GM12878 (cell line): ENCODE data around the gene CD7.

Experiments used
- CTCF ChIP-seq, 3 experiments: IDR thresholded peaks in 2 of 3; conservative IDR thresholded peaks in 1 of 3; 2 replicates each; pipeline ENCODE4 v1.5.1; 2011; ENCODE audit warnings: low read depth in 3 of 3, low read length in 3 of 3, mild to moderate bottlenecking in 3 of 3, control low read depth in 2 of 3, moderate library complexity in 2 of 3, inconsistent platforms in 1 of 3, mixed read lengths in 1 of 3; ENCODE audit not compliant: control insufficient read depth in 2 of 3, insufficient read depth in 1 of 3; ENCODE audit errors: extremely low read depth in 1 of 3
- FOXK2 ChIP-seq: fragments of 450-650 bp; IDR thresholded peaks from 2 replicates; pipeline ENCODE4 v1.6.1; 2017; ENCODE audit warnings: mild to moderate bottlenecking, moderate library complexity
- HDAC6 ChIP-seq: fragments of 200-600 bp; sonication (generic); IDR thresholded peaks from one replicate; pipeline ENCODE4 v1.8.0; 2017; ENCODE audit warnings: antibody characterized with exemption; ENCODE audit not compliant: unreplicated experiment
- IRF3 ChIP-seq: fragments of 450-650 bp; IDR thresholded peaks from 2 replicates; pipeline ENCODE4 v1.6.1; 2014; ENCODE audit warnings: mild to moderate bottlenecking
- KAT2A ChIP-seq: conservative IDR thresholded peaks from 2 replicates; pipeline ENCODE4 v1.6.1; 2011; ENCODE audit warnings: low read depth, low read length; ENCODE audit not compliant: control insufficient read depth
- POLR2A ChIP-seq: IDR thresholded peaks from 2 replicates; pipeline ENCODE4 v1.6.1; 2011; ENCODE audit warnings: low read depth, mild to moderate bottlenecking, low read length
- POLR2AphosphoS5 ChIP-seq: IDR thresholded peaks from 2 replicates; pipeline ENCODE4 v1.6.1; 2011; ENCODE audit warnings: mild to moderate bottlenecking, low read length, inconsistent platforms
- SMC3 ChIP-seq: IDR thresholded peaks from 2 replicates; pipeline ENCODE4 v1.6.1; 2011; ENCODE audit warnings: low read length, improper control_type of control experiment, borderline replicate concordance
- SUZ12 ChIP-seq: fragments of 200-600 bp; sonication (generic); IDR thresholded peaks from one replicate; pipeline ENCODE4 v1.6.1; 2018; ENCODE audit warnings: antibody characterized with exemption, mild to moderate bottlenecking; ENCODE audit not compliant: unreplicated experiment
- ZNF217 ChIP-seq: fragments of 450-650 bp; IDR thresholded peaks from 2 replicates; pipeline ENCODE4 v1.6.1; 2017; ENCODE audit warnings: antibody characterized with exemption, mild to moderate bottlenecking
- ZNF274 ChIP-seq: IDR thresholded peaks from one replicate; pipeline ENCODE4 v1.8.0; 2011; ENCODE audit not compliant: insufficient read length, insufficient read depth
- TF ChIP-seq, protein P1 (sequence below): IDR thresholded peaks from 2 replicates; pipeline ENCODE4 v1.6.1; 2012; ENCODE audit warnings: mild to moderate bottlenecking, low read depth, low read length

DNA sequence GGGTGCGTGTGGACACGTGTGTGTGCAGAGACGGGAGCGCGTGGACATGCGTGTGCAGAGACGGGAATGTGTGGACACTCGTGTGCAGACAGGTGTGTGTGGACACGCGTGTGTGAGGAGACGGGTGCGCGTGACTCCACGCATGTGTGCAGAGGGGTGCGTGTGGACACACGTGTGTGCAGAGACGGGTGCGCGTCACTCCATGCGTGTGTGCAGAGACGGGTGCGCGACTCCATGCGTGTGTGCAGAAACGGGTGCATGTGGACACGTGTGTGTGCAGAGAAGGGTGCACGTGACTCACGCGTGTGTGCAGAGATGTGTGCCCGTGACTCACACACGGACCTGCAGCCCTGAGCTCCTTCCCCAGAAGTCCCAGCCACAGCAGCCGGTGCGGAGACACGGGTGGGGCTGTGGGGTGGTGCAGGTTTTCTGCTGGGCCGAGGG is 2.2 kb upstream of the CD7 start:
- TF ChIP-seq FOXK2: no peak
- TF ChIP-seq CTCF (IDR thresholded peaks at IDR 0.05 in 2 of 3, conservative IDR thresholded peaks at IDR 0.05 in 1 of 3; ENCODE audit: control insufficient read depth in 2 of 3, extremely low read depth in 1 of 3, insufficient read depth in 1 of 3, low read depth in 3 of 3, low read length in 3 of 3): no peak
- TF ChIP-seq, protein P1, sequence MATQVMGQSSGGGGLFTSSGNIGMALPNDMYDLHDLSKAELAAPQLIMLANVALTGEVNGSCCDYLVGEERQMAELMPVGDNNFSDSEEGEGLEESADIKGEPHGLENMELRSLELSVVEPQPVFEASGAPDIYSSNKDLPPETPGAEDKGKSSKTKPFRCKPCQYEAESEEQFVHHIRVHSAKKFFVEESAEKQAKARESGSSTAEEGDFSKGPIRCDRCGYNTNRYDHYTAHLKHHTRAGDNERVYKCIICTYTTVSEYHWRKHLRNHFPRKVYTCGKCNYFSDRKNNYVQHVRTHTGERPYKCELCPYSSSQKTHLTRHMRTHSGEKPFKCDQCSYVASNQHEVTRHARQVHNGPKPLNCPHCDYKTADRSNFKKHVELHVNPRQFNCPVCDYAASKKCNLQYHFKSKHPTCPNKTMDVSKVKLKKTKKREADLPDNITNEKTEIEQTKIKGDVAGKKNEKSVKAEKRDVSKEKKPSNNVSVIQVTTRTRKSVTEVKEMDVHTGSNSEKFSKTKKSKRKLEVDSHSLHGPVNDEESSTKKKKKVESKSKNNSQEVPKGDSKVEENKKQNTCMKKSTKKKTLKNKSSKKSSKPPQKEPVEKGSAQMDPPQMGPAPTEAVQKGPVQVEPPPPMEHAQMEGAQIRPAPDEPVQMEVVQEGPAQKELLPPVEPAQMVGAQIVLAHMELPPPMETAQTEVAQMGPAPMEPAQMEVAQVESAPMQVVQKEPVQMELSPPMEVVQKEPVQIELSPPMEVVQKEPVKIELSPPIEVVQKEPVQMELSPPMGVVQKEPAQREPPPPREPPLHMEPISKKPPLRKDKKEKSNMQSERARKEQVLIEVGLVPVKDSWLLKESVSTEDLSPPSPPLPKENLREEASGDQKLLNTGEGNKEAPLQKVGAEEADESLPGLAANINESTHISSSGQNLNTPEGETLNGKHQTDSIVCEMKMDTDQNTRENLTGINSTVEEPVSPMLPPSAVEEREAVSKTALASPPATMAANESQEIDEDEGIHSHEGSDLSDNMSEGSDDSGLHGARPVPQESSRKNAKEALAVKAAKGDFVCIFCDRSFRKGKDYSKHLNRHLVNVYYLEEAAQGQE: no peak
- no peak for TF ChIP-seq HDAC6
- no peak for TF ChIP-seq ZNF274
- no peak for TF ChIP-seq POLR2AphosphoS5
- no peak for TF ChIP-seq SMC3
- no peak for TF ChIP-seq POLR2A
- TF ChIP-seq IRF3: no peak
- TF ChIP-seq ZNF217: no peak
- TF ChIP-seq SUZ12: no peak
- no peak for TF ChIP-seq KAT2A
